ENCODE results near the gene PANX2.

Gene PANX2

GRCh38 chr22:50221410-50222300, 51.1 kb downstream of the PANX2 start:
- no peak overlapping the region for H2BK12ac ChIP-seq (ENCODE audit: low read length in 2 of 2)
- no peak overlapping the region for H3K27ac ChIP-seq (ENCODE audit: low read length, poor library complexity, severe bottlenecking)
- no peak overlapping the region for H3K4me3 ChIP-seq (ENCODE audit: insufficient read depth in 1 of 2, low read depth in 1 of 2, low read length in 2 of 2)
- no peaks in the 10 kb centered on the region for H3K27me3 ChIP-seq (ENCODE audit: control insufficient read depth in 1 of 2, insufficient read depth in 1 of 2, low read length in 2 of 2)
- no peaks in the 10 kb centered on the region for H3K9me3 ChIP-seq (ENCODE audit: control insufficient read depth, low read length)
- H3K4me1 ChIP-seq (ENCODE audit: control insufficient read depth, insufficient read depth, low read depth, low read length) = peaks cover 10% of the 10 kb centered on the region
- no peak overlapping the region for H2AK5ac ChIP-seq (ENCODE audit: low read length, severe bottlenecking)
- no peak overlapping the region for H3K23ac ChIP-seq (ENCODE audit: low read length in 2 of 2)
- H3K9ac ChIP-seq (ENCODE audit: low read length) = no peak overlapping the region
- 95% methylated on average over 19 of the region's 19 CpGs for WGBS
- no peak overlapping the region for H4K91ac ChIP-seq (ENCODE audit: low read length)
- peaks cover 90 to 98% of the 10 kb centered on the region in 2 experiments for H3K36me3 ChIP-seq (ENCODE audit: control insufficient read depth in 1 of 2, insufficient read depth in 2 of 2, low read depth in 1 of 2, low read length in 2 of 2)
- no peak overlapping the region for H3K14ac ChIP-seq (ENCODE audit: low read length in 2 of 2)
- H4K8ac ChIP-seq (ENCODE audit: low read length) = no peak overlapping the region
- no peak overlapping the region for H2BK120ac ChIP-seq (ENCODE audit: low read depth, low read length)
- DNase-seq = no peak
- H3K79me1 ChIP-seq (replicated peaks; ENCODE audit: low read length, poor library complexity, severe bottlenecking) = peaks cover 27% of the 10 kb centered on the region
- H2BK15ac ChIP-seq (ENCODE audit: low read depth, poor library complexity, severe bottlenecking) = no peak overlapping the region
- H3K18ac ChIP-seq (ENCODE audit: low read depth in 1 of 2, low read length in 2 of 2) = no peak overlapping the region
- no peak overlapping the region for H2AFZ ChIP-seq (ENCODE audit: low read depth, low read length)
- no peak overlapping the region for H3K4me2 ChIP-seq (ENCODE audit: low read length, poor library complexity, severe bottlenecking)
- no peak overlapping the region for H2BK5ac ChIP-seq (ENCODE audit: low read depth, low read length, poor library complexity, severe bottlenecking)
- no peak overlapping the region for H3K4ac ChIP-seq (ENCODE audit: low read depth in 1 of 2, low read length in 2 of 2)

- WGBS = 93% methylated on average over 8 of the region's 8 CpGs
- peaks cover 10% of the 10 kb centered on the region for H3K4me1 ChIP-seq (ENCODE audit: control insufficient read depth, insufficient read depth, low read depth, low read length)
Observed at GRCh38 chr22:50222508-50222907, 52.0 kb downstream of the PANX2 start.

GRCh38 chr22:50224071-50224470, 53.5 kb downstream of the PANX2 start:
- no peak for DNase-seq
- H2BK5ac ChIP-seq (ENCODE audit: low read depth, low read length, poor library complexity, severe bottlenecking) = no peak overlapping the region
- H2BK120ac ChIP-seq (ENCODE audit: low read depth, low read length) = no peak overlapping the region
- H3K23ac ChIP-seq (ENCODE audit: low read length in 2 of 2) = no peak overlapping the region
- H3K18ac ChIP-seq (ENCODE audit: low read depth in 1 of 2, low read length in 2 of 2) = no peak overlapping the region
- H2BK15ac ChIP-seq (ENCODE audit: low read depth, poor library complexity, severe bottlenecking) = no peak overlapping the region
- no peak overlapping the region for H4K8ac ChIP-seq (ENCODE audit: low read length)
- peaks cover 73 to 98% of the 10 kb centered on the region in 2 experiments for H3K36me3 ChIP-seq (ENCODE audit: control insufficient read depth in 1 of 2, insufficient read depth in 2 of 2, low read depth in 1 of 2, low read length in 2 of 2)
- no peak overlapping the region for H3K27ac ChIP-seq (ENCODE audit: low read length, poor library complexity, severe bottlenecking)
- H2AK5ac ChIP-seq (ENCODE audit: low read length, severe bottlenecking) = no peak overlapping the region
- H4K91ac ChIP-seq (ENCODE audit: low read length) = no peak overlapping the region
- 95% methylated on average over 16 of the region's 16 CpGs for WGBS
- no peak overlapping the region for H3K9ac ChIP-seq (ENCODE audit: low read length)
- H3K4me1 ChIP-seq (ENCODE audit: control insufficient read depth, insufficient read depth, low read depth, low read length) = peaks cover 9% of the 10 kb centered on the region
- H2BK12ac ChIP-seq (ENCODE audit: low read length in 2 of 2) = no peak overlapping the region
- no peaks in the 10 kb centered on the region for H3K27me3 ChIP-seq (ENCODE audit: control insufficient read depth in 1 of 2, insufficient read depth in 1 of 2, low read length in 2 of 2)
- no peak overlapping the region for H3K14ac ChIP-seq (ENCODE audit: low read length in 2 of 2)
- H3K9me3 ChIP-seq (ENCODE audit: control insufficient read depth, low read length) = no peaks in the 10 kb centered on the region
- H3K4me3 ChIP-seq (ENCODE audit: insufficient read depth in 1 of 2, low read depth in 1 of 2, low read length in 2 of 2) = no peak overlapping the region
- H3K4me2 ChIP-seq (ENCODE audit: low read length, poor library complexity, severe bottlenecking) = no peak overlapping the region
- no peak overlapping the region for H2AFZ ChIP-seq (ENCODE audit: low read depth, low read length)
- H3K79me1 ChIP-seq (replicated peaks; ENCODE audit: low read length, poor library complexity, severe bottlenecking) = peaks cover 38% of the 10 kb centered on the region
- no peak overlapping the region for H3K4ac ChIP-seq (ENCODE audit: low read depth in 1 of 2, low read length in 2 of 2)

More at GRCh38 chr22:50222508-50222907, 52.0 kb downstream of the PANX2 start:
- Histone ChIP-seq H4K8ac (ENCODE audit: low read length) (no peak overlapping the region), H2AFZ (ENCODE audit: low read depth, low read length) (no peak overlapping the region), H3K14ac (ENCODE audit: low read length in 2 of 2) (no peak overlapping the region), H3K27ac (ENCODE audit: low read length, poor library complexity, severe bottlenecking) (no peak overlapping the region), H3K79me1 (replicated peaks; ENCODE audit: low read length, poor library complexity, severe bottlenecking) (peaks cover 27% of the 10 kb centered on the region), H2BK120ac (ENCODE audit: low read depth, low read length) (no peak overlapping the region), H3K9me3 (ENCODE audit: control insufficient read depth, low read length) (no peaks in the 10 kb centered on the region), H2BK5ac (ENCODE audit: low read depth, low read length, poor library complexity, severe bottlenecking) (no peak overlapping the region), H2BK12ac (ENCODE audit: low read length in 2 of 2) (no peak overlapping the region), H3K4me2 (ENCODE audit: low read length, poor library complexity, severe bottlenecking) (no peak overlapping the region), H3K27me3 (ENCODE audit: control insufficient read depth in 1 of 2, insufficient read depth in 1 of 2, low read length in 2 of 2) (no peaks in the 10 kb centered on the region), H2BK15ac (ENCODE audit: low read depth, poor library complexity, severe bottlenecking) (no peak overlapping the region), H4K91ac (ENCODE audit: low read length) (no peak overlapping the region), H3K23ac (ENCODE audit: low read length in 2 of 2) (no peak overlapping the region), H2AK5ac (ENCODE audit: low read length, severe bottlenecking) (no peak overlapping the region), H3K4me3 (ENCODE audit: insufficient read depth in 1 of 2, low read depth in 1 of 2, low read length in 2 of 2) (no peak overlapping the region), H3K9ac (ENCODE audit: low read length) (no peak overlapping the region), H3K4ac (ENCODE audit: low read depth in 1 of 2, low read length in 2 of 2) (no peak overlapping the region), H3K36me3 (ENCODE audit: control insufficient read depth in 1 of 2, insufficient read depth in 2 of 2, low read depth in 1 of 2, low read length in 2 of 2) (peaks cover 88 to 98% of the 10 kb centered on the region in 2 experiments), H3K18ac (ENCODE audit: low read depth in 1 of 2, low read length in 2 of 2) (no peak overlapping the region)
- no peak for DNase-seq

- H4K91ac ChIP-seq (ENCODE audit: low read length) = no peak overlapping the region
- H3K36me3 ChIP-seq (ENCODE audit: control insufficient read depth in 1 of 2, insufficient read depth in 2 of 2, low read depth in 1 of 2, low read length in 2 of 2) = peaks cover 70 to 94% of the 10 kb centered on the region in 2 experiments
- no peak overlapping the region for H3K18ac ChIP-seq (ENCODE audit: low read depth in 1 of 2, low read length in 2 of 2)
- H2BK12ac ChIP-seq (ENCODE audit: low read length in 2 of 2) = no peak overlapping the region
- no peaks in the 10 kb centered on the region for H3K27me3 ChIP-seq (ENCODE audit: control insufficient read depth in 1 of 2, insufficient read depth in 1 of 2, low read length in 2 of 2)
- H3K27ac ChIP-seq (ENCODE audit: low read length, poor library complexity, severe bottlenecking) = no peak overlapping the region
- H3K14ac ChIP-seq (ENCODE audit: low read length in 2 of 2) = no peak overlapping the region
- no peak overlapping the region for H3K23ac ChIP-seq (ENCODE audit: low read length in 2 of 2)
- DNase-seq = no peak
- no peak overlapping the region for H4K8ac ChIP-seq (ENCODE audit: low read length)
- no peak overlapping the region for H3K4ac ChIP-seq (ENCODE audit: low read depth in 1 of 2, low read length in 2 of 2)
- no peak overlapping the region for H3K9ac ChIP-seq (ENCODE audit: low read length)
- H3K79me1 ChIP-seq (replicated peaks; ENCODE audit: low read length, poor library complexity, severe bottlenecking) = peaks cover 38% of the 10 kb centered on the region
- H3K4me3 ChIP-seq (ENCODE audit: insufficient read depth in 1 of 2, low read depth in 1 of 2, low read length in 2 of 2) = no peak overlapping the region
- H3K4me2 ChIP-seq (ENCODE audit: low read length, poor library complexity, severe bottlenecking) = no peak overlapping the region
- peaks cover 2% of the 10 kb centered on the region for H3K4me1 ChIP-seq (ENCODE audit: control insufficient read depth, insufficient read depth, low read depth, low read length)
- no peak overlapping the region for H2BK15ac ChIP-seq (ENCODE audit: low read depth, poor library complexity, severe bottlenecking)
- no peak overlapping the region for H2BK120ac ChIP-seq (ENCODE audit: low read depth, low read length)
- H2AK5ac ChIP-seq (ENCODE audit: low read length, severe bottlenecking) = no peak overlapping the region
- H2AFZ ChIP-seq (ENCODE audit: low read depth, low read length) = no peak overlapping the region
- no peak overlapping the region for H2BK5ac ChIP-seq (ENCODE audit: low read depth, low read length, poor library complexity, severe bottlenecking)
- 95% methylated on average over 24 of the region's 24 CpGs for WGBS
- no peaks in the 10 kb centered on the region for H3K9me3 ChIP-seq (ENCODE audit: control insufficient read depth, low read length)
Observed at GRCh38 chr22:50225200-50225969, 54.9 kb downstream of the PANX2 start.
